Measurements from ENCODE around the gene WWC1.
"Not testable (repeated sequence)": the region's sequence is repeated elsewhere in the genome, so short reads cannot be mapped to it uniquely, and the experiment has no call there.

WWC1 gene

DNA sequence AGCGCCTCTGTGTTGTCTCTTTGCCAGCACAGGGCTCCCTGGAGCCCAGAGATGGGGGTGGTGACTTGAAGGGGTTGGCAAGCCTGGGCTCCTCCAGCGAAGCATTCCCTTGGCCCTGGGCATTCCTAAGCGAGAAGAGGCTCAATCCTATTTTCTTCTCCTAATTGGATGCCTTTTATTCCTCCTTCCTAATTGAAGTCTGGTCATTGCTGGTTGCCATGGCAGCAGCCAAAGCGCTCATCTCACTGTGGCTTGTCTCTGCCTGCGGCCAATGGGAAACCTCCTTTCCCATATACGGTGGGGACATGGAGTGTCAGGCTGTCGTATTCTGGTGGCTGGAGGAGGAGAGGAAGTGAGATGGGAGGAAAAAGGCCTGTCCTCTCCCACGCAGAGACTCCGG, 142.6 kb downstream of the WWC1 start:
- H3K4me2 ChIP-seq (ENCODE audit: low read length): no peak overlapping the region
- no peaks in the 10 kb centered on the region for H3K79me2 ChIP-seq (ENCODE audit: insufficient read depth, low read length)
- H3K27ac ChIP-seq (ENCODE audit: low read depth, low read length, poor library complexity, severe bottlenecking): no peak overlapping the region
- H3K4me1 ChIP-seq (ENCODE audit: insufficient read depth, low read length, severe bottlenecking): no peaks in the 10 kb centered on the region
- H3K9me2 ChIP-seq (ENCODE audit: low read depth, low read length): no peaks in the 10 kb centered on the region
- no peak overlapping the region for H3K9ac ChIP-seq (ENCODE audit: low read length)
- no peaks in the 10 kb centered on the region for H4K20me1 ChIP-seq (ENCODE audit: insufficient read depth, low read length)
- H3K4me3 ChIP-seq (ENCODE audit: low read depth, low read length, poor library complexity, severe bottlenecking): no peak overlapping the region
- no peaks in the 10 kb centered on the region for H3K27me3 ChIP-seq (ENCODE audit: insufficient read depth, low read length)
- TF ChIP-seq, protein P1, sequence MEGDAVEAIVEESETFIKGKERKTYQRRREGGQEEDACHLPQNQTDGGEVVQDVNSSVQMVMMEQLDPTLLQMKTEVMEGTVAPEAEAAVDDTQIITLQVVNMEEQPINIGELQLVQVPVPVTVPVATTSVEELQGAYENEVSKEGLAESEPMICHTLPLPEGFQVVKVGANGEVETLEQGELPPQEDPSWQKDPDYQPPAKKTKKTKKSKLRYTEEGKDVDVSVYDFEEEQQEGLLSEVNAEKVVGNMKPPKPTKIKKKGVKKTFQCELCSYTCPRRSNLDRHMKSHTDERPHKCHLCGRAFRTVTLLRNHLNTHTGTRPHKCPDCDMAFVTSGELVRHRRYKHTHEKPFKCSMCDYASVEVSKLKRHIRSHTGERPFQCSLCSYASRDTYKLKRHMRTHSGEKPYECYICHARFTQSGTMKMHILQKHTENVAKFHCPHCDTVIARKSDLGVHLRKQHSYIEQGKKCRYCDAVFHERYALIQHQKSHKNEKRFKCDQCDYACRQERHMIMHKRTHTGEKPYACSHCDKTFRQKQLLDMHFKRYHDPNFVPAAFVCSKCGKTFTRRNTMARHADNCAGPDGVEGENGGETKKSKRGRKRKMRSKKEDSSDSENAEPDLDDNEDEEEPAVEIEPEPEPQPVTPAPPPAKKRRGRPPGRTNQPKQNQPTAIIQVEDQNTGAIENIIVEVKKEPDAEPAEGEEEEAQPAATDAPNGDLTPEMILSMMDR (IDR thresholded peaks at IDR 0.05; ENCODE audit: low read length): no peak
- TF ChIP-seq EZH2 (IDR thresholded peaks at IDR 0.05; ENCODE audit: borderline replicate concordance, low read length): no peak
- H3F3A ChIP-seq (ENCODE audit: insufficient read depth, low read length): no peaks in the 10 kb centered on the region
- H3K9me3 ChIP-seq (ENCODE audit: low read length): no peaks in the 10 kb centered on the region
- no peaks in the 10 kb centered on the region; the same call in 1 of the 2 replicates for H3K36me3 ChIP-seq (ENCODE audit: insufficient read depth, low read length)
- H2AFZ ChIP-seq (ENCODE audit: low read length): no peak overlapping the region

DNA sequence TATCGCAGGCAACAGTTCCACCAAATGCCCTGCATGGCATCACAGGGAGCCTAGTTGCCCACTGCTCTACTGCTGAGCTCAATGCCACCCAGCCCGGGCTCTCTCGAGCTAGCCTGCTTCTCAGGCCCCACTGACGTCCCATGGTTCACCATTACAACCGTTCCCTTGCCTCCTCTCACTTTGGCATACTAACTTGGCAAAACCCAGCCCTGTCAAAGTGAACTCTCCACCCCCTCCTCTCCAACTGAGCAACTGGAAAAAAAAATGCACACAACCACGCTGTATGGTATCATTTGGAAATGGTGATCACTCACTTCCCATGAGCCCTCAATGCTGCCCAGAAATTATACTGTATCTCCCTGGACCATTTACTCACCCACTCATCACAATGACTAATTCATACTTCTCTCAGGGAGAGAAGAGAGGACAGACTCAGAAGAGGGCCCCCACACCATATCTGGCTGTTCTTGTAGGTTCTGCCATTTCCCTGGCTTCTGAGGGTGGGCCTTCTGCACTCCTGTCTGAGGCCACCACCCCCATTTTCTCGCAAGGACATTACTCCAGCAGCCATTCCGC, 143.4 kb downstream of the WWC1 start:
- Histone ChIP-seq H3K4me1 (ENCODE audit: insufficient read depth, low read length, severe bottlenecking) (no peaks in the 10 kb centered on the region), H4K20me1 (ENCODE audit: insufficient read depth, low read length) (no peaks in the 10 kb centered on the region), H3K36me3 (ENCODE audit: insufficient read depth, low read length) (no peaks in the 10 kb centered on the region; the same call in 1 of the 2 replicates), H2AFZ (ENCODE audit: low read length) (no peak overlapping the region), H3F3A (ENCODE audit: insufficient read depth, low read length) (no peaks in the 10 kb centered on the region), H3K9ac (ENCODE audit: low read length) (no peak overlapping the region), H3K4me3 (ENCODE audit: low read depth, low read length, poor library complexity, severe bottlenecking) (no peak overlapping the region), H3K79me2 (ENCODE audit: insufficient read depth, low read length) (no peaks in the 10 kb centered on the region), H3K27ac (ENCODE audit: low read depth, low read length, poor library complexity, severe bottlenecking) (no peak overlapping the region), H3K9me2 (ENCODE audit: low read depth, low read length) (no peaks in the 10 kb centered on the region), H3K4me2 (ENCODE audit: low read length) (no peak overlapping the region), H3K27me3 (ENCODE audit: insufficient read depth, low read length) (no peaks in the 10 kb centered on the region), H3K9me3 (ENCODE audit: low read length) (no peaks in the 10 kb centered on the region)
- no peak for TF ChIP-seq EZH2 (IDR thresholded peaks at IDR 0.05; ENCODE audit: borderline replicate concordance, low read length)
- TF ChIP-seq, protein P1 (IDR thresholded peaks at IDR 0.05; ENCODE audit: low read length): no peak

DNA sequence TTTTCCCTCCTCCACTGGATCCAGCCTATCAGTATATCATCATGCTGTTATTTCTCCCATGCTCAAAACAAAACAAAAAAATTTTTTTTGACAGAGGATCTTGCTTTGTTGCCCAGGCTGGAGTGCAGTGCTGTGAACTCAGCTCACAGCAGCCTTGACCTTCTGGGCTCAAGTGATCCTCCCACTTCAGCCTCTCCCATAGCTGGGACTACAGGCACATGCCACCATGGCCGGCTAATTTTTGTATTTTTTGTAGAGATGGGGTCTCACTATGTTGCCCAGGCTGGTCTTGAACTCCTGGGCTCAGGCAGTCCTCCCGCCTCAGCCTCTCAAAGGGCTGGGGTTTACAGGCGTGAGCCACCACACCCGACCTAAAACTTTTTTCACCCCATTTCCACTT, 143.9 kb downstream of the WWC1 start:
- H3K4me1 ChIP-seq (ENCODE audit: insufficient read depth, low read length, severe bottlenecking); H3K36me3 ChIP-seq (ENCODE audit: insufficient read depth, low read length); H4K20me1 ChIP-seq (ENCODE audit: insufficient read depth, low read length); H3K79me2 ChIP-seq (ENCODE audit: insufficient read depth, low read length); H3K4me2 ChIP-seq (ENCODE audit: low read length); H2AFZ ChIP-seq (ENCODE audit: low read length); H3K9me3 ChIP-seq (ENCODE audit: low read length); H3F3A ChIP-seq (ENCODE audit: insufficient read depth, low read length); H3K9ac ChIP-seq (ENCODE audit: low read length); H3K27me3 ChIP-seq (ENCODE audit: insufficient read depth, low read length); H3K9me2 ChIP-seq (ENCODE audit: low read depth, low read length); H3K4me3 ChIP-seq (ENCODE audit: low read depth, low read length, poor library complexity, severe bottlenecking); H3K27ac ChIP-seq (ENCODE audit: low read depth, low read length, poor library complexity, severe bottlenecking): not testable (repeated sequence)

DNA sequence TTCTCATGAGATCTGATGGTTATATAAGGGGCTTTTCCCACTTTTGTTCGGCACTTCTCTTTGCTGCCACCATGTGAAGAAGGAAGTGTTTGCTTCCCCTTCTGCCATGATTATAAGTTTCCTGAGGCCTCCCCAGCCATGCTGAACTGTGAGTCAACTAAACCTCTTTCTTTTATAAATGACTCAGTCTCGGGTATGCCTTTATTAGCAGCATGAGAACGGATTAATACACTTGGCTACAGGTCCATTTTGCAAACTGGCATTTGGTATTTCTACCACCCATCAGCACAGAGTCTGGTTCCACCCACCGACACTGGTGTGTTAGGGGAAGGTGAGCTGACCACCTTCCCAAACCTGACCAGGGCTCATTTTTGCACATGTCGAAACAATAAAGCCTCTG, 146.9 kb downstream of the WWC1 start:
- H3K9ac ChIP-seq (ENCODE audit: low read length): no peak overlapping the region
- H3K4me2 ChIP-seq (ENCODE audit: low read length): no peak overlapping the region
- H3K4me3 ChIP-seq (ENCODE audit: low read depth, low read length, poor library complexity, severe bottlenecking): no peak overlapping the region
- H4K20me1 ChIP-seq (ENCODE audit: insufficient read depth, low read length): no peaks in the 10 kb centered on the region
- no peak for TF ChIP-seq EZH2 (IDR thresholded peaks at IDR 0.05; ENCODE audit: borderline replicate concordance, low read length)
- TF ChIP-seq, protein P1 (IDR thresholded peaks at IDR 0.05; ENCODE audit: low read length): no peak
- H3F3A ChIP-seq (ENCODE audit: insufficient read depth, low read length): no peaks in the 10 kb centered on the region
- H2AFZ ChIP-seq (ENCODE audit: low read length): no peak overlapping the region
- no peaks in the 10 kb centered on the region for H3K4me1 ChIP-seq (ENCODE audit: insufficient read depth, low read length, severe bottlenecking)
- H3K27ac ChIP-seq (ENCODE audit: low read depth, low read length, poor library complexity, severe bottlenecking): no peak overlapping the region
- H3K9me3 ChIP-seq (ENCODE audit: low read length): no peaks in the 10 kb centered on the region
- H3K27me3 ChIP-seq (ENCODE audit: insufficient read depth, low read length): no peaks in the 10 kb centered on the region
- H3K9me2 ChIP-seq (ENCODE audit: low read depth, low read length): no peaks in the 10 kb centered on the region
- no peaks in the 10 kb centered on the region for H3K36me3 ChIP-seq (ENCODE audit: insufficient read depth, low read length)
- H3K79me2 ChIP-seq (ENCODE audit: insufficient read depth, low read length): no peaks in the 10 kb centered on the region
